Liver (tissue), 9 donors: ENCODE results near the gene SLCO2A1. TPM values are rescaled to one million over a fixed set of nuclear protein-coding genes. Genes with fewer than 3 reads are reported as not detected.

ENCODE experiments used
- DNase-seq: peaks from one replicate; pipeline ENCODE4 v3.0.0-alpha.2; 2017; ENCODE audit warnings: low spot score
- H3K27ac ChIP-seq, 2 donors: one replicate each; pipeline ENCODE4 v1.7.0; 2013; ENCODE audit warnings: inconsistent platforms in 2 of 2, low read length in 2 of 2, control low read depth in 1 of 2, low read depth in 1 of 2, mild to moderate bottlenecking in 1 of 2
- H3K27me3 ChIP-seq, 4 donors: one replicate each; pipeline versions ENCODE4 v1.6.1 to v1.7.0; 2013; ENCODE audit warnings: low read length in 3 of 4, inconsistent platforms in 1 of 4, mild to moderate bottlenecking in 1 of 4, moderate library complexity in 1 of 4; ENCODE audit not compliant: control insufficient read depth in 4 of 4, insufficient read depth in 4 of 4
- H3K36me3 ChIP-seq, 4 donors: one replicate each; pipeline versions ENCODE4 v1.6.1 to v1.7.0; 2013; ENCODE audit warnings: low read length in 3 of 4, mild to moderate bottlenecking in 3 of 4, low read depth in 1 of 4, moderate library complexity in 1 of 4; ENCODE audit not compliant: control insufficient read depth in 4 of 4, insufficient read depth in 3 of 4
- H3K4me1 ChIP-seq, 4 donors: one replicate each; pipeline versions ENCODE4 v1.6.1 to v1.7.0; 2013; ENCODE audit warnings: low read length in 3 of 4, mild to moderate bottlenecking in 3 of 4, moderate library complexity in 1 of 4; ENCODE audit not compliant: control insufficient read depth in 4 of 4, insufficient read depth in 4 of 4
- H3K4me3 ChIP-seq, 3 donors: one replicate each; pipeline versions ENCODE4 v1.6.1 to v1.7.0; 2013; ENCODE audit warnings: low read length in 3 of 3, control low read depth in 1 of 3, low read depth in 1 of 3, mild to moderate bottlenecking in 1 of 3
- H3K9ac ChIP-seq, 2 donors: one replicate each; pipeline ENCODE4 v1.7.0; 2013; ENCODE audit warnings: low read length in 2 of 2, mild to moderate bottlenecking in 2 of 2, moderate library complexity in 2 of 2, control low read depth in 1 of 2, low read depth in 1 of 2
- H3K9me3 ChIP-seq, 4 donors: one replicate each; pipeline versions ENCODE4 v1.6.1 to v1.7.0; 2013; ENCODE audit warnings: low read length in 3 of 4; ENCODE audit not compliant: control insufficient read depth in 4 of 4
- EGR1 ChIP-seq, 2 donors: IDR thresholded peaks; 2 replicates each; pipeline ENCODE4 v1.6.1; 2016 to 2018; ENCODE audit warnings: antibody characterized with exemption in 2 of 2, low read depth in 2 of 2
- FOXA2 ChIP-seq: IDR thresholded peaks from 2 replicates; pipeline ENCODE4 v1.6.1; 2016; ENCODE audit warnings: antibody characterized with exemption
- GABPA ChIP-seq, 2 donors: IDR thresholded peaks in 1 of 2; conservative IDR thresholded peaks in 1 of 2; 2 replicates each; pipeline ENCODE4 v1.6.1; 2016; ENCODE audit warnings: antibody characterized with exemption in 2 of 2, mild to moderate bottlenecking in 1 of 2, moderate library complexity in 1 of 2
- HNF4A ChIP-seq, 2 donors: conservative IDR thresholded peaks; 2 replicates each; pipeline ENCODE4 v1.6.1; 2016; ENCODE audit warnings: antibody characterized with exemption in 2 of 2, mild to moderate bottlenecking in 2 of 2
- HNF4G ChIP-seq: IDR thresholded peaks from 2 replicates; pipeline ENCODE4 v1.6.1; 2016; ENCODE audit warnings: antibody characterized with exemption
- RAD21 ChIP-seq, 2 donors: IDR thresholded peaks; 2 replicates each; pipeline ENCODE4 v1.6.1; 2016; ENCODE audit warnings: antibody characterized with exemption in 2 of 2, mild to moderate bottlenecking in 2 of 2
- RXRA ChIP-seq, 2 donors: IDR thresholded peaks; 2 replicates each; pipeline ENCODE4 v1.6.1; 2017 to 2018; ENCODE audit warnings: antibody characterized with exemption in 2 of 2, mild to moderate bottlenecking in 1 of 2
- SP1 ChIP-seq: IDR thresholded peaks from 2 replicates; pipeline ENCODE4 v1.6.1; 2018; ENCODE audit warnings: antibody characterized with exemption, mild to moderate bottlenecking
- YY1 ChIP-seq: IDR thresholded peaks from 2 replicates; pipeline ENCODE4 v1.6.1; 2016; ENCODE audit warnings: antibody characterized with exemption, mild to moderate bottlenecking
- WGBS: extraction: QIAGEN DNeasy Blood & Tissue Kit; methylation state at CpG from one replicate; pipeline ENCODE4 v1.1.7; 2013; 5-methylcytosine and 5-hydroxymethylcytosine counted together
- polyA plus RNA-seq, 2 donors: library from polyadenylated mRNA; stranded (reverse) in 1 of 2; unstranded in 1 of 2; fragments of 200-250 nt in 1 of 2; fragments of >200 nt in 1 of 2; fragmentation: Nextera tagmentation in 1 of 2; extraction: Ambion mirVana in 1 of 2; gene quantifications; one replicate each; pipeline versions ENCODE4 v1.2.1 to v1.2.3, GENCODE V29; 2013 to 2015
- total RNA-seq, 2 donors: library from RNA; depleted of rRNA; stranded (reverse); fragments of >200 nt; gene quantifications; one replicate each; pipeline ENCODE4 v1.2.3, GENCODE V29; 2014
- TF ChIP-seq, protein P1 (sequence below): fragments of 150-350 bp; IDR thresholded peaks from 2 replicates; pipeline ENCODE4 v1.5.1; 2017; ENCODE audit warnings: improper control_type of control experiment, low read depth, low read length; ENCODE audit not compliant: missing input control
- TF ChIP-seq, protein P2 (sequence below): IDR thresholded peaks from 2 replicates; pipeline ENCODE4 v1.6.1; 2016; ENCODE audit warnings: antibody characterized with exemption
- donor health status: healthy.
- donor health status: healthy.
- donor health status: healthy.
- donor health status: healthy.
- donor health status: healthy.

Gene SLCO2A1
- total and polyA plus RNA-seq, 4 donors, result 0.56 to 3.1 (median 2.2) TPM

DNA sequence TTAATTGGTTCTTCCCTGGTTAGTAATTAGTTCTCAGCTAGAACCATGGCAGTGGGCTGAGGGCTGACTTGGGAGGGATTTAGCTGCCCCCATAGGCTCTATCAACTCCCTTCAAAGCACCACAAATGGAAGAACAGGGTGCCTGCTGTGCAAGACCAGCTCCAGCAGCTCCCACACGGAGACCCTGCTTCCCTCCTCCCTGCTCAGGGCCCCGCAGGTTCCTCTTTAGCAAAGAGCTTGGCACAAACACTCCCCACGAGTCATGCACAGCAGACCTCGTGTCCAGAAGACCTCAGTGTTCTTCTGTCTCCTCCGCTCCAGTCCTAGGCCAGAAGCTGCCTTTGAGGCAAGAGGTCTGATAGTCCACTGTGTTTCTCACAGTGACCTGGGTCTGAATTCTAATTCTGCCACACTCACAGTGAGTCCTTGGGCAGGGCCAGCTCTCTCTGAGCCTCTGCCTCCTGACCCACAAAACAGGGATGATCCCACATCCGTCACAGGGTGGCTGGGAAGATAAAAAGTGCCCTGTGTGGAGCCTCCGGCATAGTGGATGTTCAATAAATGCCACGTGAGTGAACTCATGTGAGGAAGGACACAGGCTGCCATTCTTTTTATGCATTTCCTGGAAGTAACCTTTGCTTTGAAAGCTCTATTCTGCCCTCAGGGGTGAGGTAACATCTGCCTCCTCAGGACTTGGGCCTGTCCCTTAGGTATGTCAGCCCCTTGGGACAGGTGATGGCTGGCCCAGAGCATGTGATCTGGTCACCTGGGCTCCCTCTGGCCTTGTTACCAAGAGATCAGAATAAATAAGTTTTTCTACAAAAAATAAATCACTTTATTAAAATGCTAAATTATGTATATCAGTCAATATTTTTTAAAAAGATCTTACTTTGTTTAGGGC, 141.7 kb downstream of the SLCO2A1 start:
- Histone ChIP-seq H3K9ac (no peak overlapping the region), H3K4me3 (no peak overlapping the region), H3K4me1 (no peaks in the 10 kb centered on the region), H3K36me3 (no peaks in the 10 kb centered on the region), H3K9me3 (no peaks in the 10 kb centered on the region), H3K27ac (no peak overlapping the region), H3K27me3 (no peaks in the 10 kb centered on the region)
- WGBS, result 70% methylated on average over 8 of the region's 8 CpGs
- TF ChIP-seq GABPA (IDR thresholded peaks at IDR 0.05 in 1 of 2, conservative IDR thresholded peaks at IDR 0.05 in 1 of 2), result no peak
- no peak for TF ChIP-seq SP1
- DNase-seq, result peak; percentile 32

GRCh38 chr3:133887074-133887802, 142.5 kb downstream of the SLCO2A1 start:
- DNase-seq, result peak; percentile 28
- Histone ChIP-seq H3K9ac (no peak overlapping the region), H3K27me3 (no peaks in the 10 kb centered on the region), H3K4me1 (no peaks in the 10 kb centered on the region), H3K36me3 (no peaks in the 10 kb centered on the region), H3K4me3 (no peak overlapping the region), H3K27ac (no peak overlapping the region), H3K9me3 (no peaks in the 10 kb centered on the region)
- TF ChIP-seq EGR1 (IDR thresholded peaks at IDR 0.05; ENCODE audit: low read depth in 2 of 2) (no peak), RXRA (IDR thresholded peaks at IDR 0.05) (no peak), RAD21 (IDR thresholded peaks at IDR 0.05) (no peak), HNF4G (no peak), YY1 (no peak), HNF4A (conservative IDR thresholded peaks at IDR 0.05) (no peak), FOXA2 (no peak)
- TF ChIP-seq, protein P1, sequence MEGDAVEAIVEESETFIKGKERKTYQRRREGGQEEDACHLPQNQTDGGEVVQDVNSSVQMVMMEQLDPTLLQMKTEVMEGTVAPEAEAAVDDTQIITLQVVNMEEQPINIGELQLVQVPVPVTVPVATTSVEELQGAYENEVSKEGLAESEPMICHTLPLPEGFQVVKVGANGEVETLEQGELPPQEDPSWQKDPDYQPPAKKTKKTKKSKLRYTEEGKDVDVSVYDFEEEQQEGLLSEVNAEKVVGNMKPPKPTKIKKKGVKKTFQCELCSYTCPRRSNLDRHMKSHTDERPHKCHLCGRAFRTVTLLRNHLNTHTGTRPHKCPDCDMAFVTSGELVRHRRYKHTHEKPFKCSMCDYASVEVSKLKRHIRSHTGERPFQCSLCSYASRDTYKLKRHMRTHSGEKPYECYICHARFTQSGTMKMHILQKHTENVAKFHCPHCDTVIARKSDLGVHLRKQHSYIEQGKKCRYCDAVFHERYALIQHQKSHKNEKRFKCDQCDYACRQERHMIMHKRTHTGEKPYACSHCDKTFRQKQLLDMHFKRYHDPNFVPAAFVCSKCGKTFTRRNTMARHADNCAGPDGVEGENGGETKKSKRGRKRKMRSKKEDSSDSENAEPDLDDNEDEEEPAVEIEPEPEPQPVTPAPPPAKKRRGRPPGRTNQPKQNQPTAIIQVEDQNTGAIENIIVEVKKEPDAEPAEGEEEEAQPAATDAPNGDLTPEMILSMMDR, result no peak
- TF ChIP-seq, protein P2, sequence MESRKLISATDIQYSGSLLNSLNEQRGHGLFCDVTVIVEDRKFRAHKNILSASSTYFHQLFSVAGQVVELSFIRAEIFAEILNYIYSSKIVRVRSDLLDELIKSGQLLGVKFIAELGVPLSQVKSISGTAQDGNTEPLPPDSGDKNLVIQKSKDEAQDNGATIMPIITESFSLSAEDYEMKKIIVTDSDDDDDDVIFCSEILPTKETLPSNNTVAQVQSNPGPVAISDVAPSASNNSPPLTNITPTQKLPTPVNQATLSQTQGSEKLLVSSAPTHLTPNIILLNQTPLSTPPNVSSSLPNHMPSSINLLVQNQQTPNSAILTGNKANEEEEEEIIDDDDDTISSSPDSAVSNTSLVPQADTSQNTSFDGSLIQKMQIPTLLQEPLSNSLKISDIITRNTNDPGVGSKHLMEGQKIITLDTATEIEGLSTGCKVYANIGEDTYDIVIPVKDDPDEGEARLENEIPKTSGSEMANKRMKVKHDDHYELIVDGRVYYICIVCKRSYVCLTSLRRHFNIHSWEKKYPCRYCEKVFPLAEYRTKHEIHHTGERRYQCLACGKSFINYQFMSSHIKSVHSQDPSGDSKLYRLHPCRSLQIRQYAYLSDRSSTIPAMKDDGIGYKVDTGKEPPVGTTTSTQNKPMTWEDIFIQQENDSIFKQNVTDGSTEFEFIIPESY, result no peak
- 74% methylated on average over 4 of the region's 4 CpGs for WGBS
